GM21619 (cell line): ENCODE data around the gene RP2.
A peak's percentile ranks its signal among the peaks of the same experiment; 100 is the strongest.

Experiments
- ATAC-seq: cut with Tn5 transposase; IDR thresholded peaks from one replicate; pipeline ENCODE4 v1.9.1; 2021; ENCODE audit not compliant: unreplicated experiment

Gene RP2

GRCh38 chrX:46836701-46837557, at the start of gene RP2:
RP2 (plus strand) TSS chrX:46837043; CDS start chrX:46837101, 58 bp downstream.
- peak; percentile 87 for ATAC-seq

GRCh38 chrX:46788902-46789301, 47.9 kb upstream of the RP2 start:
- no peak for ATAC-seq

DNA sequence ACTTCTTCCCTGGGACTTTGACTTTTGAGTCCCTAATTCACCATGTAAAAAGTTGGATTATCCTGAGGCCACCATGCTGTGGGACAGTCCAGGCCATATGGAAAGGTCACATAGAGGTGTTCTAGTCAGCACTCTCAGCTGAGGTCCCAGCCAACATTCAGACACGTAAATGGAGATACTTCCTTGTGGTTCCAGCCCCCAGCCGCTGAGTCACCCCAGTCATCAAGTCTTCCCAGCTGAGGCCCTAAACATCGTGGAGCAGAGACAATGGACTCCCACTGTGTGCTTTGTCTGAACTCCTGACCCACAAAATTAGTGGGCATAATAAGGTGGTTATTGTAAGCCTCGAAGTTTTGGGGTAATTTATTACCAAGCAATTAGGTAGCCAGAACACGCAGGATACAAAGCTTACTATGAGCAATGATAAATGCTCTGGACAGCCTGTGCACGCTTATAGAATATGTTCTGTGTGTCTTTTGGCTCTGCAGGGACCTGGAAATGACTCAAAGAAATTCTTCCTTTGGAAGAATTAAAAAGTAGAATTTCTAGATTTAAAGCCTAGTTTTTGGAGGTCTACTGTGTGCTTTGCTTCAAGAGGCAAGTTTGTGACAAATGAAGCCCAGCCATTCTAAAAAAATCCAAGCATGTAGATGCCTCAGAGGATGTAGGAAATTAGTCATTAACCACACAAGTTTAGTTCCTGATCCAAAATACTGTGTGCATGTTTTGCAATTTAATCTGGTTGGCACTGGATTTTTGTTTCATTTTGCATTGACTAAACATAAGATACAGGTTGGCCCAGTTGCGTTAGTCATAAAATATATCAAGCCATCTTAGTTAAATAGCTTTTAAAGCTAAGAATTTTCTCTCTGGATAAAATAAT, 44.7 kb upstream of the RP2 start:
- no peak for ATAC-seq

GRCh38 chrX:46792810-46793188, 44.0 kb upstream of the RP2 start:
- no peak for ATAC-seq

- ATAC-seq, result no peak
Observed at GRCh38 chrX:46793386-46794143, 43.3 kb upstream of the RP2 start.

DNA sequence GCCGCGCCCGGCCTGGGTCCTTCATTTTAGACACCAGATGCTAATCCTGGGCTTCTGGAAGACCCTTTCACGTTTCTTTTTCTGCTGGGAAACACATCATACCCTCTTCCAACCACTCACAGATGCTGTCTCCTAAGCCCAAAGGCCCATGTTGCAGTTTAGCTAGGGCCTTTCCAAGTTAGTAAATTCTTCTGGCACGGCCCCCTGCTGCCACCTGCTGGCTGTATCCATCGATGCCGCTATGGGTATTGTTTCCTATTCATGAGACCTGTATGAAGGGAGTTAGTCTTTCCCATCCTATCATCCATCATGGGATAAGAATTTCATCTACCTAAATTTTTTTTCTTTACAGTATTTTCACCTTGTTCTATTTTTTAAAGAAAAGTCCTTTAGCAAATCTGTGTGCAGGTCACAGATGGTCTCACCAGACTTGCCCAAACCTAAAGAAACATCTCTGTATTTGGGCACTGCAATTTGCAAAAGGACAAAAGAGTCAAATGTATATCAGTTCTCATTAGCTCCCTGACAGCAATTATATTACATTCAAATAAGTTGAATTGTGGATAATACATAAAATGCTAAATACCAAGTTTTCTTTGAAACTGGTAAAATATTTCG, 40.2 kb upstream of the RP2 start:
- ATAC-seq, result no peak

GRCh38 chrX:46803140-46803539, 33.7 kb upstream of the RP2 start:
- no peak for ATAC-seq

DNA sequence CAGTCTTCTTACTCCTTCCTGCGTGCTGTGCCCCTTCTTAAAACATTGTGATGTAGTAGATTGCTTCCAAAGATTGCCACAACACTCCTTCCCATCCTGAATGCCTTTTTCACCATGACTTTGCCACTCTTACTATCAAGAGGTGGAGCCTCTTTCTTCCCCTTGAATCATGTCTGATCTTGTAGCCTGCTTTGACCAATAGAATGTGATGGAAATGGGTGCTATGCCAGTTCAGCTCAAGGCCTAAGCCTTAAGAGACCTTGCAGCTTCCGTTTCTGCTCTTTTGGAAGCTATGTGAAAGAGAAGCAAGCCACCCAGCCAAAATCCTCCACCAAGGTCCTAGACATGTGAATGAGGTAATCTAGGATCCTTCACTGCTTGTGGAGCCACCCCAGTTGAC, 31.6 kb upstream of the RP2 start:
- ATAC-seq, result no peak

- ATAC-seq, result no peak
Observed at GRCh38 chrX:46811121-46811520, 25.7 kb upstream of the RP2 start.

DNA sequence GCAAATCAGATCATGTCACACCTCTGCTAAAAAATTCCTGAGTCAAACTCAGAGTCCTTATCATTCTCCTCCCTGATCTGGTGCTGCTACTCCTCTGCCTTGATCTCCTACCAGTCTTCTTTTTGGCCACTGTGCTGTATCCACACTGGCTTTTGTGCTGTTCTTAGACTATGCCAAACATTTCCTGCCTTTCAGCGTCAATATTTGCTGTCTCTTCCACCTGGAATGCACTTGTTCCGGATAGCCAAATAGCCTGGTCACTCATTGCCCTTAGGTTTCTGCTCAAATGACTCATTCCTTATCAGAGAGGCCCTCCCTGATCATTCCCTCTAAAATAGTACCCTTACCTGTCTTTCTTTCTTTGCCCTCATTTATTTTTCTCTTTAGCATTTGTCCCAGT, 24.4 kb upstream of the RP2 start:
- ATAC-seq, result no peak

DNA sequence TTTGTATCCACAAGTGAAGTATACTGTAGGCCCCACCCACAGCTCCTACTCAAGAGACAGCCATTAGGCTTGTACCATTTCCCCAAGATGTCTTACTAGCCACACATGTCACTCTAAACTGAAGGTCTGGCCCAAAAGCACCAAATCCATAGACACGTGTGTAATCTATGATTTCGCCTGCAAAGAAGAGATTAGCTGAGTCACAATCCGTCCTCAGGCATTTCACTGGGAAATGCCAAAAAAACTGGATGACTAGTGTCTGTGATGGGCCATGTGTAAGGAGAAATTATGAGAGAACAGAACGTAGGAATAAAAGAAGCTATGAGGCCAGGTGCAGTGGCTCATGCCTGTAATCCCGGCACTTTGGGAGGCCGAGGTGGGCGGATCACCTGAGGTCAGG, 21.9 kb upstream of the RP2 start:
- no peak for ATAC-seq

DNA sequence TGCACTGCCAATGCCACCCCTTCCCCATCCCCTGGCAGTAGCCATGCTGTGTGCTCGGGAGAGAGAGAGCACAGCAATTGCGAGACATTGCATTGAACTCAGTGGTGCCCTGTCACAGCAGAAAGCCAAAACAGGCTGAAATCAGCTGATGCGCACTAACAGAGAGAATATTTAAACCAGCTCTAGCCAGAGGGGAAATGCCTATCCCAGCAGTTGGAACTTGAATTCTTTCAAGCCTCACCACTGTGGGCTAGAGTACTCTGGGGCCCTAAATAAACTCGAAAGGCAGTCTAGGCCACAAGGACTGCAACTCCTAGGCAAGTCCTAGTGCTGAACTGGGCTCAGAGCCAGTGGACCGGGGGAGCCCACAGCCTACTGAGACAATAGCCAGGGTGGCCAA, 17.7 kb upstream of the RP2 start:
- ATAC-seq, result no peak

GRCh38 chrX:46820391-46821100, 16.3 kb upstream of the RP2 start:
- ATAC-seq, result no peak

- no peak for ATAC-seq
Observed at GRCh38 chrX:46823481-46823880, 13.4 kb upstream of the RP2 start.

DNA sequence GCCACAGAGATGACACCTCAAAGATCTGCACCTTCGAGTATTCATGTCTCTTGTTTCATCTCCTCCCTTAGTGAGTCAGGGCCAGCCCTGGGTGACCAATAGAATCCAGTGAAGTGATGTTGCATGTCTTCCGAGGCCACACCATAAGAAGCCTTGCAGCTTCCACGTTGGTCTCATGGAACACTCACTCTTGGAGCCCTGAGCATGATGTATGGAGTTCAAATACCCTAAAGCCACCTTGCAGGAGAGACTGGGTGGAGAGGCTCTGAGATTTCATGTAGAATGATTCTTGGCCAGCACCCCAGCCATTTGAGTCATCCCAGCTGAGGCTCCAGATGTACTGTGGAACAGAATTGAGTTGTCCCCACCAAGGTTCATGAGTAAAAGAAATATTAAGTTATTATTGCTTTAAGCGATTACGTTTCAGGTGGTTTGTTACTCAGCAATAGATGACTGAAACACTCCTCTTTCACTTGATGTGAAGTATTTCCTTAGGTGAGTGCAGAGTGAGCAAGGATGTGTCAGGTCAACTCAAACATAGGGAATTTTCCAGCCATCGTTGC, 5.0 kb upstream of the RP2 start:
- no peak for ATAC-seq

- ATAC-seq, result no peak
Observed at GRCh38 chrX:46837558-46838485, 979 bp downstream of the RP2 start.

- ATAC-seq, result no peak
Observed at GRCh38 chrX:46838486-46838870, 1.6 kb downstream of the RP2 start.

DNA sequence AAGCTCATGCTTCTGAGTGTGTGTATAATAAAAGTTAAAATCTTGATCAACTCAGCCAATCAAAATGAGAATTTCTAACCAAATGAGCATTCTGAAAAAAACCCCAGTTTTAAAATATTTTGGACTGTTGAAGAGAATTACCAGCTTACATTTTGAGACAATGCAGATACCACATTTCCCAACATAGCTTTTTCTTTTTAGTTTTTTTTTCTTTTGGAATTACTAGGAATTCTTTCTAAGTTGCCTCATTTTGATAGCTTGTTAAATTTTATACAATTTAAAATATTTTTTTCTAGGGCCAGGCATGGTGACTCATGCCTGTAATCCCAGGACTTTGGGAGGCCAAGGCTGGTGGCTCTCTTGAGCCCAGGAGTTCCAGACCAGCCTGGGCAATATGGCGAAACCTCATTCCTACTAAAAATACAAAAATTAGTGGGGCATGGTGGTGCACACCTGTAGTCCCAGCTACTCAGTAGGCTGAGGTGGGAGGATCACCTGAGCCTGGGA, 2.2 kb downstream of the RP2 start:
- ATAC-seq, result no peak

- no peak for ATAC-seq
Observed at GRCh38 chrX:46840946-46841345, 4.1 kb downstream of the RP2 start.
